ENCODE data around the gene VDR. TPM values are rescaled to one million over a fixed set of nuclear protein-coding genes. Genes with fewer than 3 reads are reported as not detected.

VDR gene
- polyA plus RNA-seq, 1 donor from 2014 or later: not detected

GRCh38 chr12:47913081-47913480 is 8.3 kb upstream of the VDR start:
- H3K9me2 ChIP-seq (ENCODE audit: insufficient read depth, low read length): no peaks in the 10 kb centered on the region
- H4K20me1 ChIP-seq (ENCODE audit: insufficient read depth): no peaks in the 10 kb centered on the region
- H3K4me3 ChIP-seq (ENCODE audit: low read length): no peak overlapping the region
- TF ChIP-seq CTCF (IDR thresholded peaks at IDR 0.05; ENCODE audit: poor library complexity, severe bottlenecking): no peak
- no peak for TF ChIP-seq SMC3 (conservative IDR thresholded peaks at IDR 0.05; ENCODE audit: poor library complexity)
- TF ChIP-seq REST (IDR thresholded peaks at IDR 0.05; ENCODE audit: borderline replicate concordance): no peak
- TF ChIP-seq RAD21 (conservative IDR thresholded peaks at IDR 0.05): no peak
- H3K36me3 ChIP-seq (ENCODE audit: insufficient read depth, low read length): no peaks in the 10 kb centered on the region
- no peaks in the 10 kb centered on the region for H3K79me2 ChIP-seq (replicated peaks; ENCODE audit: insufficient read depth, low read length)
- H2AFZ ChIP-seq (ENCODE audit: low read depth, low read length): no peak overlapping the region
- no peak overlapping the region for H3K9ac ChIP-seq (ENCODE audit: low read length)
- no peaks in the 10 kb centered on the region for H3F3A ChIP-seq (ENCODE audit: insufficient read depth, low read length, poor library complexity, severe bottlenecking)
- H3K4me2 ChIP-seq (ENCODE audit: low read length): no peak overlapping the region
- H3K27ac ChIP-seq (ENCODE audit: low read length): no peak overlapping the region
- H3K9me3 ChIP-seq (ENCODE audit: low read length): no peaks in the 10 kb centered on the region
- no peaks in the 10 kb centered on the region for H3K27me3 ChIP-seq (ENCODE audit: insufficient read depth, low read depth, low read length)

GRCh38 chr12:47912556-47912955 is 7.8 kb upstream of the VDR start:
- Histone ChIP-seq H3K27me3 (ENCODE audit: insufficient read depth, low read depth, low read length) (no peaks in the 10 kb centered on the region), H3K79me2 (replicated peaks; ENCODE audit: insufficient read depth, low read length) (no peaks in the 10 kb centered on the region)
- no peak for TF ChIP-seq MXI1 (conservative IDR thresholded peaks at IDR 0.05; ENCODE audit: poor library complexity, severe bottlenecking)
- no peak for TF ChIP-seq POLR2AphosphoS5 (IDR thresholded peaks at IDR 0.05)

GRCh38 chr12:47910981-47911380 is 6.2 kb upstream of the VDR start:
- TF ChIP-seq RAD21 (conservative IDR thresholded peaks at IDR 0.05) (no peak), EZH2 (IDR thresholded peaks at IDR 0.05; ENCODE audit: borderline replicate concordance, insufficient read depth, low read length, poor library complexity, severe bottlenecking) (no peak), TAF1 (IDR thresholded peaks at IDR 0.05; ENCODE audit: low read depth) (no peak), POLR2AphosphoS5 (IDR thresholded peaks at IDR 0.05) (no peak), MXI1 (conservative IDR thresholded peaks at IDR 0.05; ENCODE audit: poor library complexity, severe bottlenecking) (no peak), SMC3 (conservative IDR thresholded peaks at IDR 0.05; ENCODE audit: poor library complexity) (no peak), EP300 (conservative IDR thresholded peaks at IDR 0.05; ENCODE audit: poor library complexity, severe bottlenecking) (no peak), CTCF (IDR thresholded peaks at IDR 0.05; ENCODE audit: poor library complexity, severe bottlenecking) (no peak), REST (IDR thresholded peaks at IDR 0.05; ENCODE audit: borderline replicate concordance) (no peak)

More at GRCh38 chr12:47912556-47912955, 7.8 kb upstream of the VDR start:
- no peaks in the 10 kb centered on the region for H3K9me3 ChIP-seq (ENCODE audit: low read length)
- H3K36me3 ChIP-seq (ENCODE audit: insufficient read depth, low read length): no peaks in the 10 kb centered on the region
- no peaks in the 10 kb centered on the region for H4K20me1 ChIP-seq (ENCODE audit: insufficient read depth)
- no peak overlapping the region for H3K9ac ChIP-seq (ENCODE audit: low read length)
- no peak overlapping the region for H2AFZ ChIP-seq (ENCODE audit: low read depth, low read length)
- no peak overlapping the region for H3K4me2 ChIP-seq (ENCODE audit: low read length)
- H3K9me2 ChIP-seq (ENCODE audit: insufficient read depth, low read length): no peaks in the 10 kb centered on the region
- H3K27ac ChIP-seq (ENCODE audit: low read length): no peak overlapping the region
- H3K4me3 ChIP-seq (ENCODE audit: low read length): no peak overlapping the region
- no peaks in the 10 kb centered on the region for H3F3A ChIP-seq (ENCODE audit: insufficient read depth, low read length, poor library complexity, severe bottlenecking)

More at GRCh38 chr12:47910981-47911380, 6.2 kb upstream of the VDR start:
- Histone ChIP-seq H3K79me2 (replicated peaks; ENCODE audit: insufficient read depth, low read length) (no peaks in the 10 kb centered on the region), H3K27ac (ENCODE audit: low read length) (no peak overlapping the region), H3K4me2 (ENCODE audit: low read length) (no peak overlapping the region), H4K20me1 (ENCODE audit: insufficient read depth) (no peaks in the 10 kb centered on the region), H3K9me2 (ENCODE audit: insufficient read depth, low read length) (no peaks in the 10 kb centered on the region), H3F3A (ENCODE audit: insufficient read depth, low read length, poor library complexity, severe bottlenecking) (no peaks in the 10 kb centered on the region), H2AFZ (ENCODE audit: low read depth, low read length) (no peak overlapping the region), H3K9me3 (ENCODE audit: low read length) (no peaks in the 10 kb centered on the region), H3K27me3 (ENCODE audit: insufficient read depth, low read depth, low read length) (peaks cover 13% of the 10 kb centered on the region), H3K36me3 (ENCODE audit: insufficient read depth, low read length) (no peaks in the 10 kb centered on the region), H3K4me3 (ENCODE audit: low read length) (no peak overlapping the region), H3K9ac (ENCODE audit: low read length) (no peak overlapping the region)
